ENCODE measurements around the gene ITM2A. TPM values are rescaled to one million over a fixed set of nuclear protein-coding genes. Genes with fewer than 3 reads are reported as not detected.

The ITM2A gene
- total RNA-seq, 2 donors from 2014 or later = 24.5 to 35.3 TPM

DNA sequence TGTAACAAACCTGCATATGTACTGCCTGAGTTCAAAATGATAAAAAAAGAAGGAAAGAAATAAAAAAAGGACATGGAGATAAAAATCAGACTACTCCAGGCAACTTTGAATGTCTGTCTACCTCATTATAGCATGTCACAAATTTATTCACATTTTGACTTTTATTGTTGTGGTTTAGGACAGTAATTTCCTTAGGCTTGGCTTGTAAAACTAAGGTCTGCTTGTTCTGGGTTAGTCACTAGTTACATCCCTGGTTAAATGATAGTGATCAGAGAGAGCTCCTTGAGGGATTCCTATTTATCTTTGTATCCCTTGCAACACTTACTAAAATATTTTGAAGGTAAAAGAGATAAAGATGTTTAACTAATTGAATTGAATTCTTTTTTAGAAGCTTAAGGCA, 42.5 kb upstream of the ITM2A start:
- H3K36me3 ChIP-seq = no peaks in the 10 kb centered on the region
- H3K9me3 ChIP-seq = no peaks in the 10 kb centered on the region
- H3K27ac ChIP-seq = no peak overlapping the region
- intact Hi-C loops (cut with DNase I) = no loop called here
- no peak overlapping the region for H3K9ac ChIP-seq (ENCODE audit: low read depth in 2 of 2, low read length in 2 of 2)
- H3K27me3 ChIP-seq = no peaks in the 10 kb centered on the region
- H3K4me1 ChIP-seq = no peaks in the 10 kb centered on the region
- H3K4me3 ChIP-seq = no peak overlapping the region
- TF ChIP-seq, protein P1, sequence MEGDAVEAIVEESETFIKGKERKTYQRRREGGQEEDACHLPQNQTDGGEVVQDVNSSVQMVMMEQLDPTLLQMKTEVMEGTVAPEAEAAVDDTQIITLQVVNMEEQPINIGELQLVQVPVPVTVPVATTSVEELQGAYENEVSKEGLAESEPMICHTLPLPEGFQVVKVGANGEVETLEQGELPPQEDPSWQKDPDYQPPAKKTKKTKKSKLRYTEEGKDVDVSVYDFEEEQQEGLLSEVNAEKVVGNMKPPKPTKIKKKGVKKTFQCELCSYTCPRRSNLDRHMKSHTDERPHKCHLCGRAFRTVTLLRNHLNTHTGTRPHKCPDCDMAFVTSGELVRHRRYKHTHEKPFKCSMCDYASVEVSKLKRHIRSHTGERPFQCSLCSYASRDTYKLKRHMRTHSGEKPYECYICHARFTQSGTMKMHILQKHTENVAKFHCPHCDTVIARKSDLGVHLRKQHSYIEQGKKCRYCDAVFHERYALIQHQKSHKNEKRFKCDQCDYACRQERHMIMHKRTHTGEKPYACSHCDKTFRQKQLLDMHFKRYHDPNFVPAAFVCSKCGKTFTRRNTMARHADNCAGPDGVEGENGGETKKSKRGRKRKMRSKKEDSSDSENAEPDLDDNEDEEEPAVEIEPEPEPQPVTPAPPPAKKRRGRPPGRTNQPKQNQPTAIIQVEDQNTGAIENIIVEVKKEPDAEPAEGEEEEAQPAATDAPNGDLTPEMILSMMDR (IDR thresholded peaks at IDR 0.05) = no peak
- no peak for DNase-seq

DNA sequence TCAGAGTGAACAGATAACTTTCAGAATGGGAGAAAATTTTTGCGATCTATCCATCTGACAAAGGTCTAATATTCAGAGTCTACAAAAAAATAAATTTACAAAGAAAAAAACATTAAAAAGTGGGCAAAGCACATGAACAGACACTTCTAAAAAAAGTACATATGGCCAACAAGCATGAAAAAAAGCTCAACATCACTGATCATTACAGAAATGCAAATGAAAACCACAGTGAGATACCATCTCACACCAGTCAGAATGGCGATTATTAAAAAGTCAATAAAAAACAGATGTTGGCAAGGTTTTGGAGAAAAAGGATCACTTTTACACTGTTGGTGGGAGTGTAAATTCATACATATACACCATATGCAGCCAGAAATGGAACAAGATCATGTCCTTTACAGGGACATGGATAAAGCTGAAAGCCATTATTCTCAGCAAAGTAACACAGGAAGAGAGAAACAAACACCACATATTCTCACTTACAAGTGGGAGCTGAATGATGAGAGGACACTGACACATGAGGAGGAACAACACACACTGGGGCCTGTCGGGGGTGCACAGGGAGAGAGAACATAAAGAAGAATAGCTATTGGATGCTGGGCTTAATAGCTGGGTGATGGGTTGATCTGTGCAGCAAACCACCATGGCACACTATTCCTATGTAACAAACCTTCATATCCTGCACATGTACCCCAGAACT, 41.6 kb upstream of the ITM2A start:
- no peak for DNase-seq
- Histone ChIP-seq H3K4me1 (no peaks in the 10 kb centered on the region), H3K27ac (no peak overlapping the region), H3K4me3 (no peak overlapping the region), H3K27me3 (no peaks in the 10 kb centered on the region), H3K36me3 (no peaks in the 10 kb centered on the region), H3K9ac (ENCODE audit: low read depth in 2 of 2, low read length in 2 of 2) (no peak overlapping the region), H3K9me3 (no peaks in the 10 kb centered on the region)
- TF ChIP-seq, protein P1 (IDR thresholded peaks at IDR 0.05) = no peak
- intact Hi-C loops (cut with DNase I) = no loop called here

DNA sequence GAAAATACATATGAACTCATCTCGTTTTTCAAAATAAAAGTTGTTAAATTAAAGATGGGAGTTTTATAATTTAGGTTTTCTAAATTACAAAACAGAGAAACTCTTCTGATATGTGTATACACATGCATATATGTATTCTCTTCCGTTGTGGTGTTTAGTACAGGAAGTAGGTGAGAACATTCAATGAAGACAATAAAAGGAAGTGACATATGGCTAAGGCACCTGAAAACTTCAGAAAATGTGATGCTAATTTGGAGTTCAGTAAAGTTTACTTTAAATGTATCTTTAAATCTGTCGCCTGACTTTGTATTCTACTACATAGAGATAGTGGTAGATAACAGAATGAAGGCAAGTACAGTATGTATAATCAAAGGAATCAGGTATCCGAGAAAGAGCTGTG, 33.5 kb upstream of the ITM2A start:
- Histone ChIP-seq H3K36me3 (no peaks in the 10 kb centered on the region), H3K9ac (ENCODE audit: low read depth in 2 of 2, low read length in 2 of 2) (no peak overlapping the region), H3K4me3 (no peak overlapping the region), H3K9me3 (no peaks in the 10 kb centered on the region), H3K27ac (no peak overlapping the region), H3K4me1 (no peaks in the 10 kb centered on the region), H3K27me3 (no peaks in the 10 kb centered on the region)
- no peak for DNase-seq
- TF ChIP-seq, protein P1 (IDR thresholded peaks at IDR 0.05) = no peak
- intact Hi-C loops (cut with DNase I) = no loop called here

- intact Hi-C loops (cut with DNase I) = no loop called here
- Histone ChIP-seq H3K27me3 (no peaks in the 10 kb centered on the region), H3K4me3 (no peak overlapping the region), H3K9me3 (no peaks in the 10 kb centered on the region), H3K27ac (no peak overlapping the region), H3K36me3 (no peaks in the 10 kb centered on the region), H3K4me1 (no peaks in the 10 kb centered on the region), H3K9ac (ENCODE audit: low read depth in 2 of 2, low read length in 2 of 2) (no peak overlapping the region)
- DNase-seq = no peak
- TF ChIP-seq, protein P1 (IDR thresholded peaks at IDR 0.05) = no peak
Measured at GRCh38 chrX:79375340-79375739, 8.2 kb upstream of the ITM2A start.

DNA sequence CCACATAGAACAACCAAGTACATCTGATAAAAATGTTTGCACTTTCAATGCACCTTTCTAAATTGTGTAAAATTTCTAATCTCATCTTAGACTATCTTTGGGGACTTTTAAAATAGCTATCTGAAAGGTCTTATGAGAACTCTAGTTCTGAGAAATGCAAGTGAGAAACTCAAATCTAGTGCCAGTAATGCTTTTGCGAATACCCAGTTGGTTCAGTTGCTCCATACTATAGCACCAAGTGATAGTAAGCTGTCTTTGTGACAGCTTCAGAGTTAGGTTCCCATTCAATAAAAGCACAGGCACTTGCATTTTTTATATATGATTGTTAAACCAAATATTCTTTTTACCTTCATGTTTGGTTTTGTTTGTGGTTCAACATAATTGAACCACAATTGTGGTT, 4.5 kb upstream of the ITM2A start:
- Histone ChIP-seq H3K4me1 (no peaks in the 10 kb centered on the region), H3K9me3 (no peaks in the 10 kb centered on the region), H3K36me3 (no peaks in the 10 kb centered on the region), H3K4me3 (no peak overlapping the region), H3K27me3 (no peaks in the 10 kb centered on the region), H3K27ac (no peak overlapping the region), H3K9ac (ENCODE audit: low read depth in 2 of 2, low read length in 2 of 2) (no peak overlapping the region)
- TF ChIP-seq, protein P1 (IDR thresholded peaks at IDR 0.05) = no peak
- intact Hi-C loops (cut with DNase I) = no loop called here
- no peak for DNase-seq
